Right ventricle myocardium superior (tissue), 1 donor: ENCODE data around the gene TMPRSS5. TPM values are rescaled to one million over a fixed set of nuclear protein-coding genes. Genes with fewer than 3 reads are reported as not detected.
"Not testable (repeated sequence)": the region's sequence is repeated elsewhere in the genome, so short reads cannot be mapped to it uniquely, and the experiment has no call there.

Experiments used
- ATAC-seq: fragments of 200-7000 bp; cut with Tn5 transposase; one replicate; pipeline ENCODE4 v1.9.1; 2020; ENCODE audit warnings: mild to moderate bottlenecking; ENCODE audit not compliant: poor library complexity
- DNase-seq: peaks from one replicate; pipeline ENCODE4 v3.0.0-alpha.2; 2020
- intact Hi-C: fragments of 100-400 bp; cut with DNase I; formaldehyde crosslinking; loops from one replicate; pipeline ENCODE4 v1.11.2; 2022
- total RNA-seq: library from RNA; stranded (reverse); fragmentation: NEBNext Ultra II Directional; extraction: Animal tissue kit (Norgen Biotek cat#: 25700); gene quantifications from one replicate; pipeline ENCODE4 v1.2.1, GENCODE V29; 2021
- donor health status: DM: no; HTN: yes; CAD: no; lungs with severe emphysema.

Gene TMPRSS5
- total RNA-seq, 1 donor from 2014 or later: 1.3 TPM

GRCh38 chr11:113703551-113703950 is 2.6 kb downstream of the TMPRSS5 start:
- intact Hi-C loops, ATAC-seq, DNase-seq: not testable (repeated sequence)

- DNase-seq: no peak
- no peak for ATAC-seq
- intact Hi-C loops: no loop called here
These were observed 4.6 kb downstream of the TMPRSS5 start for GRCh38 chr11:113701491-113701890.

GRCh38 chr11:113698515-113698914 is 7.6 kb downstream of the TMPRSS5 start:
- DNase-seq (no peak), ATAC-seq (peak; percentile 80)
- intact Hi-C loops: no loop called here

GRCh38 chr11:113697756-113698407 is 8.2 kb downstream of the TMPRSS5 start:
- intact Hi-C loops: no loop called here
- DNase-seq (no peak), ATAC-seq (no peak)

GRCh38 chr11:113697111-113697510 is 9.0 kb downstream of the TMPRSS5 start:
- DNase-seq (no peak), ATAC-seq (no peak)
- intact Hi-C loops: no loop called here

- DNase-seq (no peak), ATAC-seq (no peak)
- intact Hi-C loops: no loop called here
These were observed 10.9 kb downstream of the TMPRSS5 start for GRCh38 chr11:113695207-113695606.

GRCh38 chr11:113694390-113694789 is 11.7 kb downstream of the TMPRSS5 start:
- intact Hi-C loops: no loop called here
- no peak for DNase-seq

GRCh38 chr11:113693030-113693429 is 13.1 kb downstream of the TMPRSS5 start:
- intact Hi-C loops: no loop called here
- ATAC-seq (no peak), DNase-seq (no peak)

More at GRCh38 chr11:113694390-113694789, 11.7 kb downstream of the TMPRSS5 start:
- ATAC-seq: no peak

GRCh38 chr11:113690619-113691569 is 15.2 kb downstream of the TMPRSS5 start:
- peak; percentile 58 for ATAC-seq
- intact Hi-C loops: no loop called here
- DNase-seq: no peak

- DNase-seq (no peak), ATAC-seq (no peak)
- intact Hi-C loops: no loop called here
These were observed 16.1 kb downstream of the TMPRSS5 start for GRCh38 chr11:113689768-113690618.

GRCh38 chr11:113685654-113686359 is 20.3 kb downstream of the TMPRSS5 start:
- DNase-seq (no peak), ATAC-seq (no peak)
- intact Hi-C loops: no loop called here

GRCh38 chr11:113684496-113684895 is 21.6 kb downstream of the TMPRSS5 start:
- ATAC-seq: no peak
- DNase-seq: no peak
- intact Hi-C loops: no loop called here

GRCh38 chr11:113683481-113684046 is 22.5 kb downstream of the TMPRSS5 start:
- no peak for DNase-seq
- no peak for ATAC-seq
- intact Hi-C loops: no loop called here

- ATAC-seq (no peak), DNase-seq (no peak)
These were observed 24.2 kb downstream of the TMPRSS5 start for GRCh38 chr11:113681711-113682413.

GRCh38 chr11:113681282-113681681 is 24.8 kb downstream of the TMPRSS5 start:
- no peak for DNase-seq
- no peak for ATAC-seq
- intact Hi-C loops: no loop called here

More at GRCh38 chr11:113681711-113682413, 24.2 kb downstream of the TMPRSS5 start:
- intact Hi-C loops: no loop called here

- no peak for ATAC-seq
- no peak for DNase-seq
- intact Hi-C loops: no loop called here
These were observed 28.4 kb downstream of the TMPRSS5 start for GRCh38 chr11:113677685-113678084.

GRCh38 chr11:113675565-113675964 is 30.5 kb downstream of the TMPRSS5 start:
- DNase-seq (no peak), ATAC-seq (no peak)
- intact Hi-C loops: no loop called here
